Cerebellar nuclear complex (tissue), 1 donor: ENCODE results near the gene SRRT.
A peak's percentile ranks its signal among the peaks of the same experiment; 100 is the strongest.

Source experiments
- DNase-seq, 2 experiments: peaks; one replicate each; lab custom pipeline; 2025; lab: John Stamatoyannopoulos, UW

SRRT gene

DNA sequence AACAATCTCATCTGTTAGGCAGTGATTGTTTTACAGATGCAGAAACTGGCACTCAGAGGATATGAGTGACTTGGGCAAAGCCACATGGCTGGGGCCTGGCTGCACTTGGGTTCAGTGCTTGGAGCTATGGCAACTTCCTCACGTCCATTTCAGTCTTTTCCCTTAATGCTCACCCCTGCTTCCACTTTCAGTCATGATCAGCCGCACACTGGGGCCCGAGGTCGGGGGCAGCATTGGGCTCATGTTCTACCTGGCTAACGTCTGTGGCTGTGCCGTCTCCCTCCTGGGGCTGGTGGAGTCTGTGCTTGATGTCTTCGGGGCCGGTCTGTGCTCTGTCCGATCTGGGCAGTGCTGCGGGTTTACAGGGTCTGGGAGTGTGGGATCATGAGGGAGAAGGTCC, 19.4 kb upstream of the SRRT start:
- DNase-seq: no peak

DNA sequence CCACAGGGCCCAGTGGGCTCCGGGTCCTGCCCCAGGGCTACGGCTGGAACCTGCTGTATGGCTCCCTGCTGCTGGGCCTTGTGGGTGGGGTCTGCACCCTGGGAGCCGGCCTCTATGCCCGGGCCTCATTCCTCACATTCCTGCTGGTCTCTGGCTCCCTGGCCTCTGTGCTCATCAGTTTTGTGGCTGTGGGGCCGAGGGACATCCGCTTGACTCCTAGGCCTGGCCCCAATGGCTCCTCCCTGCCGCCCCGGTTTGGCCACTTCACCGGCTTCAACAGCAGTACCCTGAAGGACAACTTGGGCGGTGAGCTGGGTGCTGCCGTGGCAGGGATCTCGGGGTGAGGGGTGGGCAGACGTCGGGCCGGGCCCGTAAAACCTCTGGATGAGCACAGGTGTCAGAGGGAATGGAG, 18.0 kb upstream of the SRRT start:
- DNase-seq: no peak

DNA sequence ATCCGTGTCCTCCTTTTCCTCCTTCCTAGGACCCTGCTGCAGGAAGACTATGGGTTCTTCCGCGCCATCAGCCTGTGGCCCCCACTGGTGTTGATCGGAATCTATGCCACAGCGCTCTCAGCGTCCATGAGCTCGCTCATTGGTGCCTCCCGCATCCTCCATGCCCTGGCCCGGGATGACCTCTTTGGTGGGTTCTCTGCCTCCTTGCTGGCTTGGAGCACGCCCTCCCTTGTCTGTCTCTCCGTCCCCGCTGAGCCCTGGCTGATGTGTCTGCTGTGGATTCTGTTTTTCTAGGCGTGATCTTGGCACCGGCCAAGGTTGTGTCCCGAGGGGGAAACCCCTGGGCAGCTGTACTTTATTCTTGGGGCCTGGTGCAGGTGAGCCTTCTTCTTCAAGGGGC, 15.0 kb upstream of the SRRT start:
- no peak for DNase-seq

- DNase-seq: no peak
Measured at GRCh38 chr7:100860702-100861615, 13.9 kb upstream of the SRRT start.

GRCh38 chr7:100861616-100861985, 13.3 kb upstream of the SRRT start:
- DNase-seq: no peak

GRCh38 chr7:100863406-100863950, 11.4 kb upstream of the SRRT start:
- no peak for DNase-seq

DNA sequence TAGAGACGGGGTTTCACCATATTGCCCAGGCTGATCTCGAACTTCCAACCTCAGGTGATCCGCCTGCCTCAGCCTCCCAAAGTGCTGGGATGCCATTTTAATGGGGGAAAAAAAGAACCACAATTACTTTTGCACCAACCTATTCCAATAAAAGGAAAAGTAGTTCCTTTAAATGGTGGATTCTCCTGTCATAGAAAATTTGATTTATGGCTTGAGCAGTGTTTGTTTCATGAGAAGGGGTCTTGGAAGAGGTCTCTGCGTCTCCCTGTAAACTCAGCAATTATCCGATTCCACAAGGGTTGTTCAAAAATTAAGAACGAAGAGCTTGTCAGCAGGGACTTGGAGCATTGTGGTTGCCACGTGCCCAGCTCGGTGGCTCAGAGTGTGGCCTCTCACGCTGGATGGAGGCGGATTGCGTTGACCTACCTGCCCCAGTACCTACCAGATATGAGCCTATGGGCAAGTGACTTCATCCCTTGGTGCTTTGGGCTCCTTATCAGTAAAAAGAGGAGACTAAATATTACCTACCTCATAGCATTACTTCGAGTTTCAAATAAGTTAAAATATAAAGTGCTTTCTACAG, 10.5 kb upstream of the SRRT start:
- DNase-seq: no peak

- peak in 1 of 2 experiments; percentile 26 for DNase-seq
Measured at GRCh38 chr7:100865372-100865911, 9.5 kb upstream of the SRRT start.

GRCh38 chr7:100865938-100866728, 8.8 kb upstream of the SRRT start:
- DNase-seq: peak in 1 of 2 experiments; percentile 41

DNA sequence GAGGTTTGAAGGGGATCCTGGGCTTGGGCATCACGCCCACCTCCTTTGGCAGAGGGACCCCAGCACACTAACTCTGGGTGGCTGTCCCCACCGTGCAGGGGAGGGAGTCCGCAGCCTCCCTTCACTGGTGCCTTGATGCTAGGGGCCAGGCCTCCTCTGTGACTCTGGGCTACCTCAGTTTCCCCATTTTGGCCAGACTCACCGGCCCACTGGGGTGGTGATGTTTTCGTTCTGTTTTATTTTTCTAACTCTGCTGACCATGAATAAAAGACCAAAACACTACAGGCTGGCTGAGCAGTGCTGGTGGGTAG, 8.2 kb upstream of the SRRT start:
- no peak for DNase-seq

DNA sequence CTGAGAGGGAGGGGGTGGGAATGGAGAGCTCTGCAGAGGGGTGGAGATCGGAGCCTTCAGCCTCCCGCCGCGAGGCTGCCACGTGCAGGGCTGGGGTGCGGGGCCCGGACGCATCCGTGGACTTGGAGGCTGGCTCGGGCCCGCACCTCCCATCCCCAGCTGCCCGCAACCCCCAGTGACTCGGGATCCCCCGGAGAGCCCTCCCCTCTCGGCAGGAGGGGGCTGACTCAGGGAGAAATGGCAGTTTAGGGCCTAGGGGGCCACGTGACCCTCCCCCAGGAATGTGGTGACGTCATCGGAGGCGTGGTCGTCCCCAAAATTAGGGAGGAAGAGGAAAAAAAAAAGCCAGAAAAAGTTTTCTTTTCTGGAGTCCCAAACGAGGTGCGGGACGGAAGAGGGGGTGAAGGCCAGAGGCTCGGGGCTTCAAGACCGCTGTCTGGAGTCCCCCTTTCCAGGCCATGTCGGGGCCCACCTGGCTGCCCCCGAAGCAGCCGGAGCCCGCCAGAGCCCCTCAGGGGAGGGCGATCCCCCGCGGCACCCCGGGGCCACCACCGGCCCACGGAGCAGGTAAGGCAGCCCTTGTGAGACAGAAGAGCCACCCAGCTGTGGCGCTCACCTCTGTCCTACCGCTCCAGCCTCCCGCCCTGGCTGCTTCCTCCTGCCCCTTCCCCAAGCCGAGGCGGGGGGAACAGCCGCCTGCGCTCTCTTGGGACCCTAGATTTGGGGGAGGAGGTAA, 7.7 kb upstream of the SRRT start, which contains the start of gene TRIP6:
TRIP6 (plus strand) TSS at position 348 of the 736 bp plus-strand sequence; CDS start at position 459, 111 bp downstream.
- DNase-seq: no peak

GRCh38 chr7:100867776-100868485, 7.0 kb upstream of the SRRT start:
- DNase-seq: no peak

DNA sequence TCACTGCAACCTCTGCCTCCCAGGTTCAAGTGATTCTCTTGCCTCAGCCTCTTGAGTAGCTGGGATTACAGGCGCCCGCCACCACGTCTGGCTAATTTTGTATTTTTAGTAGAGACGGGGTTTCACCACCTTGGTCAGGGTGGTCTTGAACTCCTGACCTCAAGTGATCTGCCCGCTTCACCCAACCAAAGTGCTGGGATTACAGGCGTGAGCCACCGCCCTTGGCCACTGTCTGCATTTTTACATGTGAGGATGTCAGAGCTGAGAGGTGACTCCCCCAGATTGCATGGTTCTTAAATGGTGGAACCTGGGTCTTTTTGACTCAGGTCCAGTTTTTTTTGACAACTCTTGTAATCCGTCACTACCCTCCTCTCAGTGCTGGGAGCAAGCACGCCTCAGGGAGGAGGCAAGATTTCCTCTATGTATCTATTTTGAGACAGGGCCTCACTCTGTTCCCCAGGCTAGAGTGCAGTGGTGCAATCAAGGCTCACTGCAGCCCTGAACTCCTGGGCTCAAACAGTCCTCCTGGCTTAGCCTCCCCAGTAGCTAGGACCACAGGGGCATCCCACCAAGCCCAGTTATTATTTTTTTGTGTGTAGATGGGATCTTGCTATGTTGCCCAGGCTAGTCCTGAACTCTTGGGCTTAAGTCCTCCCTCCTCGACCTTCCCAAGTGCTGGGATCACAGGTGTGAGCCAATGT, 1.2 kb upstream of the SRRT start:
- no peak for DNase-seq

DNA sequence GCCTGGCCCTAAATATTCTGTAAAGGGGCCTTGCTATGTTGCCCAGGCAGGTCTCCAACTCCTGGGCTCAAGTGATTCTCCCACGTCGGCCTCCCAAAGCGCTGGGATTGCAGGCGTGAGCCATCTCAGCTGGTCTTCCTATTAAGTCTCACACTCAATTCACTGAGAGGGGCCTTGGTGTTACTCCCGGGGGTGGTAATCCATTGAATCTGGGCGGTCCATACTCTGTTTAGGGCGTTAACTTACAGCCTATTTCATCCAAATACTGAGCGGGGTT, 665 bp upstream of the SRRT start:
- DNase-seq: no peak

DNA sequence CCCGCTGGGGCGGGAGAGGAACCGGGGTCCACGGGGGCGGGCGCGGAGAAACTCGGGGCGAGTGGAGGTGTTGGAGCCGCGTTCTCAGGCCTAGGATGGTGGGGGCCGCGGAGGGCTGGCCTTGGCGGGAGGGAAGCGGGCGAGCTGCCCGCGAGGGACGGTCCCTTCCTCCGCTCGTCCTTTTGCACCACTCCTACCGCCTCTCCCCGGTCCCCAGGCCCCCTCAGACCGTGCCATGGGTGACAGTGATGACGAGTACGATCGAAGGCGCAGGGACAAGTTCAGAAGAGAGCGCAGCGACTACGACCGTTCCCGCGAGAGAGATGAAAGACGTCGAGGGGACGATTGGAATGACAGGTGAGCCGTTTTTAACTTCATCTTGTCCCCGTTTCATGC, 451 bp downstream of the SRRT start:
- DNase-seq: no peak

- DNase-seq: no peak
Measured at GRCh38 chr7:100878013-100878412, 3.1 kb downstream of the SRRT start.

DNA sequence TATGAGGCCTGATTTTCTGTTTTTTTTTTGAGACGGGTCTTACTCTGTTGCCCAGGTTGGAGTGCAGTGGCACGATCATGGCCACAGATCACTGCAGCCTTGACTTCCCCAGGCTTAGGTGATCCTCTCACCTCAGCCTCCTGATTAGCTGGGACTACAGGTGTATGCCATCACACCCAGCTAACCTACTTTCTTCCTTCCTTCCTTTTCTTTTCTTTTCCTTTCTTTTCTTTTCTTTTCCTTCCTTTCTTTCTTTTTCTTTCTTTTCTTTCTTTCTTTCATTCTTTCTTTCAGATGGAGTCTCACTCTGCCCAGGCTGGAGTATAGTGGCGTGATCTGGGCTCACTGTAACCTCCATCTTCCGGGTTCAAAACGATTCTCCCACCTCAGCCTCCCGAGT, 3.8 kb downstream of the SRRT start:
- DNase-seq: no peak

GRCh38 chr7:100879685-100880261, 4.9 kb downstream of the SRRT start:
- DNase-seq: no peak

DNA sequence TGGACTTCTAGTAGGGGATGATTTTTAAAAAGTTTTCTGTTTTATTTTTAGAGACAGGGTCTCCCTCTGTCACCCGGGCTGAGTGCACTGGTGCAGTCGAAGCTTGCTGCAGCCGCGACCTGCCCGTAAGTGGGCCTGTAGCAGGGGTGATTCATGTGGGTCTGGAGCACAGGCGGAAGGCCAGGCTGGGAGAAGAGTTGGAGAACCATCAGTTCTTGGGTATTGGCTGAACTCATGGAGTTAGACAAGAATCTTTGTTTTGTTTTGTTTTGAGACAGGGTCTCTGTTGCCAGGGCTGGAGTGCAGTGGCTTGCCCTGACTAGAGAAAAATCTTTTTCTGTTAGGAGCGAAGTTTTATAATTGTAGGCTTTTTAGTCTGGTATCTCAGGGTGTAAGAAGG, 5.7 kb downstream of the SRRT start:
- DNase-seq: no peak

DNA sequence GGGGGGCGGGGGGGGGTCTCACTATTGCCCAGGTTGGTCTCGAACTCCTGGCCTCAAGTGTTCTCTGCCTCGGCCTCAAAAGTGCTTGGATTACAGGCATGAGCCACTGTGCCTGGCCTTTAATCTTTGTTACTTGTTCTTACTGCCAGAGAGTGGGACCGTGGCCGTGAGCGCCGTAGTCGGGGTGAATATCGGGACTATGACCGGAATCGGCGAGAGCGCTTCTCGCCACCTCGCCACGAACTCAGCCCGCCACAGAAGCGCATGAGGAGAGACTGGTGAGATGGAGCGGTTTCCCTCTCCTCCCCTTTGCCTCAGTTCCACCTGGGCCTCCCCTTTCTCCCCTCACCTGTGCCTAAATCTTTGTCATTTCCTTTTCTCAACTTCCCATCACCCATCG, 6.2 kb downstream of the SRRT start:
- DNase-seq: no peak
